ENCODE data around the gene RAD9B. TPM values are rescaled to one million over a fixed set of nuclear protein-coding genes. Genes with fewer than 3 reads are reported as not detected.
A peak's percentile ranks its signal among the peaks of the same experiment; 100 is the strongest.
"Not testable (repeated sequence)": the region's sequence is repeated elsewhere in the genome, so short reads cannot be mapped to it uniquely, and the experiment has no call there.

RAD9B gene
- polyA plus RNA-seq (2013, experiment 1 of 2; ENCODE audit: insufficient read length): 0.19 TPM
- polyA plus RNA-seq (2013, experiment 2 of 2; ENCODE audit: insufficient read length): 0.28 TPM

GRCh38 chr12:110501752-110502738, at the start of gene RAD9B, which contains the start of gene VPS29:
Gene RAD9B (plus strand): TSS chr12:110502331. CDS start chr12:110502338, 7 bp downstream.
Gene VPS29 (minus strand): TSS chr12:110502111. CDS start chr12:110502051, 60 bp downstream.
- peak; percentile 99 for DNase-seq

GRCh38 chr12:110453569-110454296, 48.4 kb upstream of the RAD9B start:
- no peak for DNase-seq

- no peak for DNase-seq
Observed at GRCh38 chr12:110458756-110459155, 43.4 kb upstream of the RAD9B start.

GRCh38 chr12:110461189-110461588, 40.9 kb upstream of the RAD9B start:
- not testable (repeated sequence) for DNase-seq

GRCh38 chr12:110465024-110465423, 37.1 kb upstream of the RAD9B start:
- no peak for DNase-seq

DNA sequence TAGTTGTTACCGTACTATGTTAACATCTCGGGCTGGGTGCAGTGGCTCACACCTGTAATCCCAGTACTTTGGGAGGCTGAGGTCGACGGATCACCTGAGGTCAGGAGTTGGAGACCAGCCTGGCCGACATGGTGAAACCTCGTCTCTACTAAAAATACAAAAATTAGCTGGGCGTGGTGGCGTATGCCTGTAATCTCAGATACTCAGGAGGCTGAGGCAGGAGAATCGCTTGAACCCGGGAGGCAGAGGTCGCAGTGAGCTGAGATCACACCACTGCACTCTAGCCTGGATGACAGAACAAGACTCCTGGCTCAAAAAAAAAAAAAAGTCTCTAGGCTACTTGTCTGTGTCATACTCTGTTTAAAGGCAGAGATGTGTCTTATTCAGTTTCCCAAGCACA, 36.4 kb upstream of the RAD9B start:
- DNase-seq: not testable (repeated sequence)

- no peak for DNase-seq
Observed at GRCh38 chr12:110466791-110467190, 35.3 kb upstream of the RAD9B start.

GRCh38 chr12:110467847-110468213, 34.3 kb upstream of the RAD9B start:
- no peak for DNase-seq

GRCh38 chr12:110468214-110469048, 33.7 kb upstream of the RAD9B start, which contains the start of the genes FAM216A and GPN3:
Gene FAM216A (plus strand): TSS chr12:110468845. CDS start chr12:110468876, 31 bp downstream.
Gene GPN3 (minus strand): TSS chr12:110468257. CDS start chr12:110468203, 54 bp downstream.
- peak; percentile 99 for DNase-seq

GRCh38 chr12:110475426-110475825, 26.7 kb upstream of the RAD9B start:
- DNase-seq: no peak

DNA sequence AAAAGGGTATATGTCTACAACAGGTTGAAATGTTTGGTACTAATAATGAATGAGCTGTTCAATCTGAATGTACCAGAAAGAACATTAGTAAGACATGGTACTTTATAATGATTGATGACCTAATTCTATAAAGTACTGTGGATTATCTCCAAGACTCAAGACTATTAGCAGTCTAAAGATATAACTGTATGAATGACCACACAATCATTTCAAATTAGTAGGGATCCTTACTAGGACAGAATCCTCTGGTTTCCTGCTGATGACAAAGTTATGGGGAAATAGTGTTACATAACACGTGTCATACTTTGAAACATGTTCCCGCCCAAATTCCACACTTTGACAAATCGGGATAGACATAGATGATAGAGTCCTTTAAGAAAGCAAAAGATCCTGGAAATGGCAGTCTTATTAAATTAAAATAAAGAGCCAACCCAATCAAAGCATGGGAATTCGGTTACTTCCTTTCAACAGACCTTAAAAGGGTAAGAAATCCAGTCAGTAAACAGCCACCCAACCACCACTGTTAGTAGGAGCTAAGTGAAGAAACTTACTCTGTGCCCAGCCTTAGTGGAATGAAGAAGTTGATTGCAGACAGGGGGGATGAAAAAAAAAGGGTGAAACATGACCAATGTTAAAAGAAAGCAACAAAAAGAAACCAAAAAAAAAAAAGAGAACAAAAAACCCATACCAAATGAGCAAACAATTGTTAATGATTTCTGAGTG, 3.0 kb upstream of the RAD9B start:
- peak; percentile 54 for DNase-seq

GRCh38 chr12:110501399-110501751, 756 bp upstream of the RAD9B start:
- peak; percentile 44 for DNase-seq

DNA sequence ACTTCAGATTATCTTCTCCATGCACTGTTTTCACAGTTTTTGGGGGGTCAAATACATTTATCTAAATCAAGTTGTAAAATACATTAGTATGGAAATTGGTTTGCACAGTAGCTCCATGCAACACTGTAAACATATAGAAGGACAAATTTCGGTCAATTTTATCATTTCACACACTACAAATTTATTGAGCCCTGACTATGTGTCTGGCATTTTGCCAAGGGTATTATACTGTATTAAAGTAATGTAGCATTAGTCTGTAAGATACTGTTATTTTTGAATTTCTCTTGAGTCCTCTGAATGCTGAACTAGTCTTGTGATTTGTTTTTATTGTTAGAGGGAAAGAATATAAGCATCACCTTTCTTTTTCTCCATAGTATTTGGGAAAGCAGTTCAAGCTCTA, 1.3 kb downstream of the RAD9B start:
- DNase-seq: no peak

DNA sequence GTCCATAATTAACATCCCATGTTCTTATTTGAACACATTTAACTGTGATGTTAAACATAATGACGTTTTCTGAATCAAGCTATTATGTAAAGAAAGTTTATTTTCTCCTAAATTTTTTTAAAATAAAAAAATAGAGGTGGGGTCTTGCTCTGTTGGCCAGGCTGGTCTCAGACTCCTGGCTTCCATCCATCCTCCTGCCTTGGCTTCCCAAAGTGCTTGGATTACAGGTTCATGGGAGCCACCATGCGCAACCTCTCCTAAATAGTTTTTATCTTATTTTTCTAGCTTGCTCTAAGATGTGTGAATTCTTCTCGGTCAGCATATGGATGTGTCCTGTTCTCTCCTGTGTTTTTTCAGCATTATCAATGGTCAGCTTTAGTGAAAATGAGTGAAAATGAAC, 3.2 kb downstream of the RAD9B start:
- no peak for DNase-seq

GRCh38 chr12:110508071-110508586, 6.0 kb downstream of the RAD9B start:
- DNase-seq: no peak

GRCh38 chr12:110513842-110514241, 11.7 kb downstream of the RAD9B start:
- DNase-seq: no peak

DNA sequence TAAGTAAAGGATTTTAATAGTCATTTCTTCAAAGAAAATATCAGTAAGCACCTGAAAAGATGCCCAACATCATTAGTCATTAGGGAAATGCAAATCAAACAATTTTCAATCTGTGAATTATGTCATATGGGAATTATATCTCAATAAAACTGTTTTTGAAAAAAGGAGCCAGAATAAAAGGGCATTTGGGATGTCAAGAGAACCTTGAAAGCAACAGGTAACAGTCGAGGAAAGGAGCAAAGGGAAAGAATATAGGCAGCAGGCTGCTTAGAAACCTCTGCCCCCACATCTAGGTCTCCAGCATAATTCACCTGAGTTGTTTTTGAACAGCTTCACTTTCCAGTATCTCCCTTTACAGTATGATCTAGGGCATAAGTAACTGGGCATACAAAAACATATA, 12.2 kb downstream of the RAD9B start:
- DNase-seq: no peak

GRCh38 chr12:110516995-110517394, 14.9 kb downstream of the RAD9B start:
- DNase-seq: no peak

DNA sequence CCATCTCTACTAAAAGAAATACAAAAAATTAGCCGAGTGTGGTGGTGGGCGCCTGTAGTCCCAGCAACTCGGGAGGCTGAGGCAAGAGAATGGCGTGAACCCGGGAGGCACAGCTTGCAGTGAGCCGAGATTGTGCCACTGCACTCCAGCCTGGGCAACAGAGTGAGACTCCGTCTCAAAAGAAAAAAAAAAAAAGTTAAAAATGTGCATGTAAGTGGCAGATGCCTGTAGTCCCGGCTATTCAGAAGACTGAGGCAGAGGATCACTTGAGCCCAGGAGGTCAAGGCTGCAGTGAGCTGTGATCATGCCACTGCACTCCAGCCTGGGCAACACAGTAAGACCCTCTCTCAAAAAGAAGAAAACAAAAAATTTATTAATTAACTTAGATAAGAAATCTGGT, 15.9 kb downstream of the RAD9B start:
- DNase-seq: not testable (repeated sequence)

DNA sequence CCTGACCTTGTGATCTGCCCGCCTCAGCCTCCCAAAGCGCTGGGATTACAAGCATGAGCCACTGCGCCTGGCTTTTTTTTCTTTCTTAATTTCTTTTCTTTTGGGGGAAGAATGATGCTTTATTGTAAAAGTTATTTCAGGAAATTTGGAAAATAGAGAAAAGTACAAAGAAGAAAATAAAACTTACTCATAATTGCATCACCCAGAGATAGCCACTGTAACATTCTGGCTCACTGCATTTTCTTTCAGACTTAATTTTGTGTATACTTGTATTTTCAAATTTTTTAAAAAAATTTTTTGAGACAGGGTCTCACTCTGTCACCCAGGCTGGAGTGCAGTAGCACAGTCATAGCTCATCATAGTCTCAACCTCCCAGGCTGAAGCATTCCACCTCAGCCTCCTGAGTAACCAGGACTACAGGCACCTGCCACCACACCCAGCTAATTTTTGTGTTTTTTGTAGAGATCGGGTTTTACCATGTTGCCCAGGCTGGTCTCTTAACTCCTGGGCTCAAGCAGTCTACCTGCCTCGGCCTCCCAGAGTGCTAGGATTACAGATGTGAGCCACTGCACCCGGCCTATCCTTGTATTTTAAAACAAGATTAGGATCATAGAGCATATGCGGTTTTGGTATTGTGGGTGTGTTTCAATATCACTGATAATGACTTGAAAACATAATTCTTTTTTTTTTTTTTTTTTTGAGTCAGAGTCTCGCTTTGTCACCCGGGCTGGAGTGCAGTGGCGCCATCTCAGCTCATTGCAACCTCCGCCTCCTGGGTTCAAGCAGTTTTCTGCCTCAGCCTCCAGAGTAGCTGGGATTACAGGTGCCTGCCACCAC, 19.0 kb downstream of the RAD9B start:
- not testable (repeated sequence) for DNase-seq

Measured in fibroblast of skin of scalp (primary cell).